ENCODE data around the gene GPR108.
A peak's percentile ranks its signal among the peaks of the same experiment; 100 is the strongest.
"Not testable (repeated sequence)": the region's sequence is repeated elsewhere in the genome, so short reads cannot be mapped to it uniquely, and the experiment has no call there.

Gene GPR108

DNA sequence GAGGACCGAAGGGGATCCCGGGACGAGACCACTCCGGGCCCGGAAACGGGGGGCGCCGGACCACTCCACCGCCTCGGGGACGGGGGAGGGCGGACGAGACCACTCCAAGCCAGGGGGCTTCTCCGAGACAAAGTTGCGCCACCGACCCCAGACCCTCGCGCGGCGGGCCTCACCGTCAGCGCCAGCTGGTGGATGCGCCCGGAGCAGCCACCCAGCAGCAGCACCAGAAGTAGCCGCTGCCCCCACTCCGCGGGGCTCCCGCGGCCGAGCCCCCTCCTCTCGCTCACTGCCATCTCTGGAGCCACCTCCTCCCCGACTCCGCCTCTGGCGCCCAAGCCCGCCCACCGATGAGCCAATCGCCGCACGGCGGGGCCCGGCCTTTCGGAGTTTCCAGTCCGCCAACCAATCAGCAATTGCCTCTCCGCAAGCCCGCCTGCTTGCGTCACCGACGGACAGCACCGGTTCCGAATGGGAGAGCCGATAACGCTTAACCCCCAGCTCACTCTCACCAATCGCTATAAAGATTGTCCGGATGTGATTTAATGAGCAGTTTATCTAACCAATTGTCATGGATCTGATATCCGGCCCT lies at the start of gene GPR108:
Gene GPR108, minus strand, starts transcription at position 297 of the 589 bp plus-strand sequence. Its CDS starts 4 bp downstream, at position 293.
- peak; percentile 98 for FAIRE-seq

DNA sequence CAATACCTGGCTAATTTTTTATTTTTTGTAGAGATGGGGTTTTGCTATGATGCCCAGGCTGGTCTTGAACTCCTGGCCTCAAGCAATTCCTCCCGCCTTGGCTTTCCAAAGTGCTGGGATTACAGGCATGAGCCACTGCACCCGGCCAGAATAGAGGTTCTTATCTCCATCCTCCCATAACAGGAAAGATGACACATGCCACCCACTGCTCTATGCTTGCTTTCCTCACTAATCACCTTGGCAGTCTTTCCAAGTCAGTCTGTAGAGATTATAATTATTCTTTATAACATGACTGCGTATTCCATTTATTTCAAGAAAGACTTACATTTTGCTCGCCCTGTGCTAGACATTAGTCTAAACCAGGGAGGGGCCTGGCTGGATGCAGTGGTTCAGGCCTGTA lies 41.8 kb upstream of the GPR108 start:
- no peak for FAIRE-seq

DNA sequence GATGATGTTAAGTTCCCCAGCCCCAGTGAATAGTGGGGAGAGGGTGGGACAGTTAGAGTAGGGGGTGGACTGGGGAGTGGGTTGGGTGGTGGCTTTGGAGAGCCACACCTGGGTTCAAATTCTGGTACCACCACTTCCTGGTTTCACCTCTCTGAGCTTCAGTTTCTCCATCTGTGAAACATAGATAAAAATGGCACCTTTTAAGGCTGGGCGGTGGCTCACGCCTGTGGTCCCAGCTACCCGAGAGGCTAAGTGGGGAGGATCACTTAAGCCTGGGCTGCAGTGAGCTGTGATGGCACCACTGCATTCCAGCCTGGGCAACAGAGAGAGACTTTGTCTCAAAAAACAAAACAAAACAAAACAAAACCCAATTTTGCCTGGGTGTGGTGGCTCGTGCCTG lies 41.0 kb upstream of the GPR108 start:
- FAIRE-seq: no peak

DNA sequence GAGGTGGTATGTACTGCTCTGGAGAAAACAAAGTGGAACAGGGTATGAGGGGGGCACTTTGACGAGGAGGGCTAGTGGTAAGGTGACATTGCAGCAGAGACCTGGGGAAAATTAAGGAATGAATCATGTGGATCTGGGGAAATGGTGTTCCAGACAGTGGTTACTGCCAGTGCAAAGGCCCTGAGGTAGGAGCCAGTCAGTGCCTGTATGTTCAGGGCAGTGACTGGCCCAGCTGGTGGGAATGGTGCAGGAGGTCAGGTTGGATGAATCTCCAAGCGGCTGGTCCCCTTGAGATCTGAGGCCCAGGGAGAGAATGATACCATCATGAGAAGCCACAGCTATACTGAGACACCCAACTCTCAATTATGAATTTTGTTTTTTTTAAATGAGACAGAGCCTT lies 40.1 kb upstream of the GPR108 start:
- FAIRE-seq: no peak

DNA sequence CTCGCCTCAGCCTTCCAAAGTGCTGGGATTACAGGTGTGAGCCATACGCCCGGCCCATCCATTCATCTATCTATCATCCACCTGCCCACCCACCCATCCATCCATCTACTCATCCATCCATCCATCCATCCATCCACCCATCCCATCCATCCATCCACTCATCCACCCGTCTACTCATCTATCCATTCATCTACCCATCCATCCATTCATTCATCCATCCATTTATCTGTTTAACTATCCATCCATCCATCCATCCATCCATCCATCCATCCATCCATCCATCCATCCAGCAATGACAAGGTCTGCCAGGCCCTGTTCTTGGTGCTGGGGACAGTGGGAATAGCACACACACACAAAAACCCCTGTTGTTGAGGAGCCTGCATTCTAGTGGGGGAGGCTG lies 39.6 kb upstream of the GPR108 start:
- FAIRE-seq: no peak

DNA sequence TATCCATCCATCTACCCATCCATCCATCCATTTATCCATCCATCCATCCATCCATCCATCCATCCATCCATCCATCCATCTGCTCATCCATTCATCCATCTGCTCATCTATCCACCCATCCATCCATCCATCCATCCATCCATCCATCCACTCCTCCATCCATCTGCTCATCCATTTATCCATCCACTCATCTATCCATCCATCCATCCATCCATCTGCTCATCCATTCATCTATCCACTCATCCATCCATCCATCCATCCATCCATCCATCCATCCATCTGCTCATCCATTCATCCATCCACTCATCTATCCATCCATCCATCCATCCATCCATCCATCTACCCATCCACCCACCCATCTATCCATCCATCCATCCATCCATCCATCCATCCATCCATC lies 38.7 kb upstream of the GPR108 start:
- not testable (repeated sequence) for FAIRE-seq

DNA sequence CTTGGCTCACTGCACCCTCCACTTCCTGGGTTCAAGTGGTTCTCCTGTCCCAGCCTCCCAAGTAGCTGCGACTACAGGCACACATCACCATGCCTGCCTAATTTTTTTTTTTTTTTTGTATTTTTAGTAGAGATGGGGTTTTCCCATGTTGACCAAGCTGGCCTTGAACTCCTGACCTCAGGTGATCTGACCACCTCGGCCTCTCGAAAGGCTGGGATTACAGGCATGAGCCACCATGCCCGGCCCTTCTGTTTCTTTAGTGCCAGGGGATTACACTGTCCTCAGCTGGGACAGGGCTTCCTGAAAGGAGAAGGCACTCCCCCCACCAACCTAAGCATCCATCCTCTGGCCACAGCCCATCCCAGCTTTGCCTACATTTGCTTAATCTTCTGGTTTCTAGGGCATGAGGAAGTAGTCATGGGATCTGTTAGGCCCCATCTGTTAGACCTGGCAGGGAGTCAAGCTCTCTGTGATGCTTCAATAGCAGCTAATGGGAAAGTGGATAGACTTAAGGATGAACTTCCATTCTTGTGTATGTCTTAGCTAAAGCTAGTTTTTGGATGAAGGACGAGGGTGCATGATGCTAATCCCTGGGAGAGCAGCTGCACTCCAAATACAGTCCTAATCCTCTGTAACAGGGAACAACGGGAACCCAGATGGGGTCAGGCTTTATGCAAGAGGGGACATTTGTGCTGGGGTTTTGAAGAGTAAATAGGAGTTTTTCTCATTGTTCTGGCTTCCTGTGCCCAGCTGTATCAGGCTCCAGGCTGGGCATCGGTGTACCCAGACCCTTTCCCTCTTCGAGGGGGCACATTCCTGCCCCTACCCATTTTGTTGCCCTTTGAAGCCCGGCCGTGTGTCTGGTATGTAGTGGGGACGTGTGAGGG lies 37.7 kb upstream of the GPR108 start:
- no peak for FAIRE-seq

DNA sequence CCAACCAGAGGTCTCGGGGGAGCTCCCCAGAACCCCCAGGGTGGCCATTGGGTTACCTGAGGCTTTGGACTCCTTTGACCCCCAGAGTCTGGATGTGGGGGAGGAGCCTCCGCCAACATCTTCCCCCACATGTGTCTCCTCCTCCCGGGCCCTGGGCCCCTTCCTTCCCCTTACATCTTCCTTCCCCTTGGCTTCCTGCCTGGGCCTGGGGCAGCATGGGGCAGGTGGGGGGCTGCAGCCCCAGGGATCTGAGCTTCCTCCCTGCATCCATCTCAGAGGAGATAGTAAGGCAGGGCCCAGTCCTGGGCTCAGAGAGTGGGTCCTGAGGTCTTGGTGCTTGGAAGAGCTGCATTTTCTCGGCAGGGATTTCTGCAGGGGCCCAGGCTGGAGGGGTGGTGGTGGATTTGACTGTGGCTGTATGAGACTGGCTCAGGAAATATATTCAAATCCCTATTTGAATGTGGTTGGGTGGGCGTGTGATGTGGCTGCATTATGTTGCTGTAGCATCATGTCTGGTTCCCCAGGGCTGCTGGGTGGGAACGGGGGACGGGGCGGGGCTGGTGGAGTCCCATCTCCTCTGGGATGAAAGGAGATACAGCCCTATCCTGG lies 36.0 kb upstream of the GPR108 start:
- FAIRE-seq: no peak

DNA sequence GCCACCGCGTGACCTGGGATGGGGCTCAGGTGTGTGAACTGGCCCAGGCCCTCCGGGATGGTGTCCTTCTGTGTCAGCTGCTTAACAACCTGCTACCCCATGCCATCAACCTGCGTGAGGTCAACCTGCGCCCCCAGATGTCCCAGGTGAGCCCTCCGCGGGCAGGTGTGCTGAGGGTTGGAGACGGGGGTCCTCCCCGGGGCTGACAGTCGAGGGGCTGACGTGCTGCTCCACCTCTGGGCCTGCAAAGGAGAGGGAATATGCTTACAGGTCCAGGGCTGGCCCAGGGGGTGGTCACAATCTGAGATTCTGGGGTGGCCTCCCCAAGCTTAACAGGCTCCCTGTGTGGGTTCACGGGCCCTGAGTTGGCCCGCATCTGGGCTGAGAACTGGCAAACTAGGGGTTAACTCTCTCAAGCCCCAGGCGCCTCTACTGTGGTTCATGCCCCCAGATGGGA lies 35.5 kb upstream of the GPR108 start:
- no peak for FAIRE-seq

DNA sequence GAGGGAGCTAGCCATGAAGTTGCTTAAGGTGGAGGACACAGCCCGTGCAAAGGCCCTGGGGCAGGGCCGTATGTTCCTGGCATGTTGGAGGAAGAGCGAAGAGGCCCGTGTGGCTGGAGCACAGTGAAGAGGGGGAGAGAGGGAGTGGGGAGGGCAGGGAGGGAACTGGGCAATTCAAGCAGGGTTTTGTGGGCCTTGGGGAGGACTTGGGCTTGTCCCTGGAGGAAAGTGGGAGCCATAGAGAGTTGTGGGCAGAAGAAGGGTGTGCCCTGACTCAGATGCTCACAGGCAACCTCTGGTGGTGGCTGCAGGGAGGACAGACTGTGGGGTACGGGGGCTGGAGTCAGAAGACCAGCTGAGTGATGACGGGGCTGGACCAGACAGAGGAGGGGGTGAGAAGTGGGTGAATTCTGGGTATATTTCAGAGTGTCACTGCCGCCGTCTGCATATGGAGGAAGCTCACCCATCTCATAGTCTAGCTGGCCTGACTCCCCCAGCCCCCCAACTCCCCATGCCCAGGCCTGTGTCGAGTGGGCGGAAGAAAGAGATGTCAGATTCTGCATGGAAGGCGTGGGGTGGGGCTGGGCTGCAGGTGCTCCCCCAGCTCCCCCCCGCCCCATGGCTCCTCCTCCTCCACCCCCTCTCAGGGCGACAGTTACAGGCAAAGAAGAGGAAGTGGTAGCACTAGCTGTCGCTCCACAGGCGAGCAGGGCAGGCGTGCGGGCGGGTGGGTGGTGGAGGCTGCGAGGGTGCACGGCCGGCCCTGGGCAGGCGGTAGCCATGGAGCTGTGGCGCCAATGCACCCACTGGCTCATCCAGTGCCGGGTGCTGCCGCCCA lies 34.9 kb upstream of the GPR108 start, which contains the start of gene VAV1:
Gene VAV1, plus strand, starts transcription at position 681 of the 838 bp plus-strand sequence. Its CDS starts 100 bp downstream, at position 781.
- FAIRE-seq: no peak

DNA sequence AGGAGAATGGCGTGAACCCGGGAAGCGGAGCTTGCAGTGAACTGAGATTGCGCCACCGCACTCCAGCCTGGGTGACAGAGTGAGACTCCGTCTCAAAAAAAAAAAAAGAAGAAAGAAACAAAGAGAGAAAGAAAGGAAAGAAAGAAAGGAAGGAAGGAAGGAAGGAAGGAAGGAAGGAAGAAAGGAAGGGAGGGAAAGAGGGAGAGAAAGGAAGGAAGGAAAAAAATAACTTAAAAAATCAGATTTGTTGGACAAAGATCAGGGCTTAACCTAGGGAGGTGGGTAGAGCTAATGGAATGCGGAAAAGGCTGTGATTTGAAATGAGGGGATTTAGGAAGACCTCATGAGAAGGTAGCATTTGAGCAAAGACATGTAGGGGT lies 34.3 kb upstream of the GPR108 start:
- FAIRE-seq: not testable (repeated sequence)

DNA sequence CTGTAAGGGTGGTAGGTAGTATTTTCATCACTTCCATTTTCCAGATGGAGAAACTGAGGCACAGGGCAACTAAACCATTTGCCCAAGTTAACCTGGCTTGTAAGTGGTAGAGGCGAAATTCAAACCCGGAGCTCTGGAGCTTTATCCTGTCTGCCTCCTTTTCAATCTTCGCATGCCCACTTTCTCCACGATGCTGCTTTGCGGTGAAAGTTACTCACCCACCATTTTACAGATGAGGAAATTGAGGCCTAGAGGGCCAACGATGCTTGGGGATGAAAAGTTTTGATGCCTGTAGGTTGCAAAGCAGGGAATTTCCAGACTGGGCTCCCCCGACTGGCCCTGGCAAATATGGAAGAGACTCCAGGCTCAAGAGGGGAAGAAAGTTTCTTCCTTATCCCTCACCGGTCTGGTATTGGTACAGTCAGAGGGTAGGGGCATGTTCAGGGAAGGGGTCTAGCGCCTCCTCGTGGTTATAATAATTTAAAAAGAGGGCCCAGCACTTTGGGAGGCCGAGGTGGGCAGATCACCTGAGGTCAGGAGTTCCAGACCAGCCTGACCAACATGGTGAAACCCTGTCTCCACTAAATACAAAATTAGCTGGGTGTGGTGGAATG lies 31.7 kb upstream of the GPR108 start:
- FAIRE-seq: no peak

DNA sequence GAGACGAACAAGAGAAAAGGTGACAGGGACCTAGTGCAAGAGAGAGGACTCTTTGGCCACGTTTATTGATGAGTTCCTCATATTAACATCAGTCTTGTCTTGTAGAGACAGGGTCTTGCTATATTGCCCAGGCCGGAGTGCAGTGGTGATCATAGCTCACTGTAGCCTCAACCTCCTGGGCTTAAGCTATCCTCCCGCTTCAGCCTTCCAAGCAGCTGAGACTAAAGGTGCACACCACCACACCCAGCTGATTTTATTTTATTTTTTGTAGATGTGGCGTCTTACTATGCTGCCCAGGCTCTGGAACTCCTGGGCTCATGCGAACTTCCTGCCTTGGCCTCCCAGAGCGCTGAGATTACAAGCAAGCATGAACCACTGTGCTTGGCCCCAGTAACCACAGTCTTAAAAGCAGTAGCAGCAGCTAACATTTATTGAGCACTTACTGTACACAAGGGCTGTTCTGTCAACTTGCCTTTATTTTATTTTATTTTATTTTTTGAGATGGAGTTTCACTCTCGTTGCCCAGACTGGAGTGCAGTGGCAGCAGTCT lies 30.9 kb upstream of the GPR108 start:
- FAIRE-seq: no peak

DNA sequence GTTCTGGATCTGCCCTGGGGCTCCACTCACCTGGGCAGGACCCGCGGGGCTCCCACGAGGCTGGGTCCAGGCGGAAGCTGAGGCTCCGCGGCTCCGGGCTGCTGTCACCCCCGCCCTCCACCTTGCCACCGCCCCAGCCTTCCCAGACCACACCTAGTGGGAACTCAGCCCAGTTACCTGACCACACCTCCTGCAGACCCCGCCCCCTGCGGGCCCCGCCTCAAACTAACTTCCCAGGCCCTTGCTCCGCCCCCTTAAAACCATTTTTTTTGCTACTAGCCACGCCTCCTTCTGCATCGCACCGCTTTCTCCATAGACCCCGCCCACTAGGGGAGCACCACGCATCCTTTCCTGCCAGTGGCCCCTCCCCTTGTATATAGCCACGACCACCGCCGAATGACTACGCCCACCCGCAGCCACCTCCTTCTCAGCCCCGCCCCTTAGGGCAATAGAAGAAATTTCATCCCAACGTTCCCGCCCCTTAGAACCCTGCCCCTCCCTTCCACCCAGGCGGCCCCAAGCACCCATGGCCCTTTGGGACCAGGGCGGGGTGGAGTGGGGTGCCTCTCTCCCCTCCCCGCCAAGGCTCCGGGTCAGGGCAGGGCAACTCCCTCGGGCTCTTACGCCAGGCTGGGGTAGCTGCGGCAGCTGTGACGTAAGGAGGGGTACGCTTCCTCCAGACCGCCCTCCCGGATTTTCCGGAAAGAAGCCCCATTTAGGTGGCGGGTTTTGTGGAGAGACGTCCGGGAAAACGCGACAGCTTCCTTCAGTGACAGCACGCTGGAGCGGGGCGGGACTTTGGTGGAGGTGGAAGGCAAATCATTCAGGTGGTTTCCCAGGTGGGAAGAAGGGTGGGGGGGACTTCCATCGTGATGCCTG lies 30.2 kb upstream of the GPR108 start, which contains the start of gene SH2D3A:
Gene SH2D3A, minus strand, starts transcription at position 79 of the 879 bp plus-strand sequence. CDS start 3,687 bp downstream, outside the sequence.
- no peak for FAIRE-seq

DNA sequence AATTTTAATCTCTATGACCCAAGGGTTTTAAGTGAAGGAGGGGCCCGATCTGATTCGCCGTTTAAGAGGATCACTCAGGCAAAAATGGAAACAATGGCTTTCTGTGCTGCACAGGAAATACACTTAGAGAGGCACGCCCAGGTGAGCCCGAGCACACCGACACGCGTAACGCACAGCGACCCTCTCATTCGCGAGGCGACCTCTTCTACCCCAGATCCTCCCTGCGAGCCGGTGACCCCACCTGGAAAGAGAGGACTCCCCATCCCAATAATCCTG lies 29.6 kb upstream of the GPR108 start:
- no peak for FAIRE-seq

DNA sequence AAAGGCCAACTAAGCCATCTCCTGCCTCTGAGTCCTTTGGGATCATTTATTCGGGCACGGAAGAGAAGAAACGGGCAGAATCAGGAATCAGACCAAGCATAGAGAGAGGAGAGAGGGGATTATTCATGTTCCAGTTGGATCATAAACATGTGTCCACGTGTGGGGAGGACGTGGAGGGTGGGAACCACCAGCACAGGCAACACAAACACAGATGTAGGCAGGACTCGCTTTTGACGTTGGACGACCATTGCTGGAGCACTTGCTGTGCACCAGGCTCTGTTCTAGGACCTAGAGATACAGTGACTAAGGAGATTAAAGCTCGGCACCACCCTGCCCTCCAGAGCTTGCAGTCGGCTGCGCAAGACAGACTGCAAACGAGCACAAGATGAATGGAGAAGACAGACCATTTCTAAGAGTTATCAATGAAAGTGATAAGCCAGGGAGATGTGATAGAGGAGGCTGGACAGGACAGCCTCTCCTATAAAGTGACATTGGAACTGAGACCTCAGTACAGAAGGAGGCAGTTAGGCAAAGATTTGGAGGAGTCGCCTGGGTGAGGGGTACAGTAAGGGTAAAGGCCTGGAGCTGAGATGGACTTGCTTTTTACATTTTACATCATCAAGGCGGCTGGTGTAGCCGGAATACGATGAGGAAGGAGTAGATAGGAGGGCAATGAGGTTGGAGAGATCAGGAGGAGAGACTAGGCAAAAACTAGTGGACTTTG lies 29.1 kb upstream of the GPR108 start:
- no peak for FAIRE-seq

DNA sequence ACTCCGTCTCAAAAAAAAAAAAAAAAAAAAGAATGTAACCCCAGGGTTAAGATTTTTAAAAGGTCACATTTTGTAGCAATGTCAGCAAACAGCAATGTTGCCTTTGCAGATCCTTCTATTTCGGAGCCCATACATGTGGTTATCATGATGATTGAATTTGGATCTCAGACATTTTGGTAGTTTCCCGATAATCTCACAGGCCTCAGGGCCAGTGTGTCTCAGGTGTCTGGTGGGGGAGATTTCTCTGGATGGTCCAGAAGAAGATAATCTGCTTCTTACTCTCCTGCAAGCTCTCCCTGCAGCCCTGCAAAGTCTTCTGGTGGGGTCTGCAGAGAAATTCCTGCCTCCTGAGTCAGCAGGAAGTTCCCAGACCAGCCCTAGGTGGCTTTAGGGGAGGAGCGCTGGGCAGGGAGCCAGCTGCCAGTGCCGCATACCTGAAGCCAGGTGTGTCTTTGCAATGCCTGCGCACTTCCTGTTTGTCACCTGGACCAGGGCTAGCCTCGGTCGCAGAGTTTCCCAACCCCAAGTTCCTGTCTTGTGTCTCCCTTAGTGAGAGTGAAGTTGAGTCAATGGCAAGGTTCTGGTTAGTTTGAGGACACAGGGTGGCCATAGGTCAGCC lies 28.5 kb upstream of the GPR108 start:
- FAIRE-seq: no peak

DNA sequence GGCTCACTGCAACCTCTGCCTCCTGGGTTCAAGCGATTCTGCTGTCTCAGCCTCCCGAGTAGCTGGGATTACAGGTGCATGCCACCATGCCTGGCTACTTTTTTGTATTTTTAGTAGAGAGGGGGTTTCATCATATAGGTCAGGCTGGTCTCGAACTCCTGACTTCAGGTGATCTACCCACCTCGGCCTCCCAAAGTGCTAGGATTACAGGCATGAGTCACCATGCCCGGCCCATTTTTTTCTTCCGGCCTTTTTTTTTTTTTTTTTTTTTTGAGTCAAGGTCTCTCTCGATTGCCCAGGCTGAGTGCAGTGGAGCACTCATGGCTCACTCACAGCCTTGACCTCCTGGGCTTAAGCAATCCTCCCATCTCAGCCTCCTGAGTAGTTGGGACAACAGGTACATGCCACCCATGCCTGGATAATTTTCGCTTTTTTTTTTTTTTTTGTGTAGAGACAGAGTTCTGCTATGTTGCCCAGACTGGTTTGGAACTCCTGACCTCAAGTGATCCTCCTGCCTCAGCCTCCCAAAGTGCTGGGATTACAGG lies 24.9 kb upstream of the GPR108 start:
- not testable (repeated sequence) for FAIRE-seq

DNA sequence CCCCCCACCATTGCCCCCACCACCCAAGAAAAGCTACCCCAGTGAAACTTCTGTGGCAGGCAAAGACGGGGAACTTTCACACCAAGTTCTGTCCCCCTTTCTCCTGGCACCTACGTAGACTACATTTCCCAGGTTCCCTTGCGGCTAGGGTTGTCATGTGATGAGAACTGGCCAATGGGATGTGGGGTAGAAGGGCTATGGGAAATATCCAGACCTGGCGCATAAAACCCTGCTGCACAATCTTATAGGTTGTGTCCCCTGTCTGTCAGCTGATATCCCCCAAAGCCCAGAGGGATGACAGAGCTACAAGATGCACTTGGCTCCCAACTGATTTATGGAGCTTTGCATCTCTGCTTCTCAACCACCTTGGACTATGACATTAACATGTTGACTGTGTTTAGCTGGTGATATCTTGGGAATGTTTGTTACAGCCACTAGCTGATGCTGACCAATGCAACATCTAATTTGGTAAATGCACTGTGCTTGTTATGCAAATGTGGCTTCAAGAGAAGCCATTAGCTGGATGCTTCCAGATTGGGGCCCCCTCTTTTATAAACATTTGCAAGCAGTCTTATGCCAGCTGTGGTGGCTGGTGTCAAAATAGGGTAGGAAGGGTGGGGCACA lies 23.8 kb upstream of the GPR108 start:
- FAIRE-seq: no peak

All from colon (tissue), 2 donors.